ENCODE results near the gene CEP83.

Gene CEP83

DNA sequence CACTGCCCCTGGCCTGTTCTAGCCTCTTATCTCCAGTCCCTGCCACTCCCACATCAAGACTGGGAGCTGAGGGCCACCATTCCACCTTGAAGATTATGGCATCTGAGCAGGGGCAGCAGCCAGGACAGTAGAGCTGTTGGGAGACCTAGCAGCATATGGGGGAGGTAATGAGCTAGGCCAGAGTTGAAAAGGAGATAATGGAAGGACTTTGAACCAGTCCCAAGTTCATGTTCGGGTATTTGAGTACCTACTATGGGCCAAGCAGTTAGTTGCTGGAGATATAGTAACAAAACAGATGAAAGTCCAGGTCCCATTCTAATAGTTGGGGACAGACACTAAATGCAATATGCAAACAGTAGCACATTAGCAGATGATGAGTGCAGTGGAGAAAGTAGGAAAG lies 159.8 kb downstream of the CEP83 start:
- H3K27ac ChIP-seq, result no peak overlapping the region
- no peak overlapping the region for H3K4me3 ChIP-seq
- H3K4me2 ChIP-seq, result no peak overlapping the region
- H3K4me1 ChIP-seq, result peaks cover 18% of the 10 kb centered on the region
- H3K9ac ChIP-seq, result no peak overlapping the region
- peaks cover 56% of the 10 kb centered on the region for H3K36me3 ChIP-seq
- H3K27me3 ChIP-seq, result no peaks in the 10 kb centered on the region
- TF ChIP-seq Cebpa-rat (IDR thresholded peaks at IDR 0.05), result no peak
- H4K20me1 ChIP-seq, result no peaks in the 10 kb centered on the region
- H3K9me3 ChIP-seq, result peaks cover 20% of the 10 kb centered on the region

DNA sequence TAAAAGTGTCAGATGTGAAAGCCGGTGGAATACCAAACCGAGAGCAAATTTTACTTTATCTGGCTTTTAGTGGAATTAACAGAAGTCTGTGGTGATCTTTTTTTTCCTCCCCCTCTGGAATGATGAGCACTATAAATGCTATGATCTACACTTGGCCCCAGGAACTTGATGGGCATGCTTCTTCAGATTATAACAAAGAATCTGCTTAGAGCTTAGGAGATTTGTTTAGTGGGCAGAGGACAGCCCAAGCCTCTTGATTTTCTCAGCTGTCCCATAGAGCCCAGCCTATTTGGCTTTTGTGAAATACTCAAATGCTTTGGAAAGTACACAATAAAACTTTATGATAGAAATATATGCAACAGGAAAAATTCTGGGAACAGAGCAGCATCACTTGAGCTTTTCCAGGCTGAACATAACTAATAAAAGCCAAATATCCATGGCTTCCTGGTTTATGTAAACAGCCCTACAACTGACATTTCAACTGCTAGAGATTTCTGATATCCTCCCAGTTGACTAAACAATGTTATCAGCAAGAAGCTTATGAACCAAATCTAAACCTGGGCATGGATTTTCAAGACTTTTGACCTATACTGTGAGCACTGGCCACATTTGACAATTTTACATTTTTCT lies 161.7 kb downstream of the CEP83 start:
- Histone ChIP-seq H3K36me3 (peaks cover 46% of the 10 kb centered on the region), H3K27ac (no peak overlapping the region), H3K9me3 (peaks cover 20% of the 10 kb centered on the region), H3K4me3 (no peak overlapping the region), H4K20me1 (no peaks in the 10 kb centered on the region), H3K4me1 (peaks cover 18% of the 10 kb centered on the region), H3K4me2 (peak overlapping the region; percentile 58), H3K27me3 (no peaks in the 10 kb centered on the region), H3K9ac (no peak overlapping the region)
- no peak for TF ChIP-seq Cebpa-rat (IDR thresholded peaks at IDR 0.05)

DNA sequence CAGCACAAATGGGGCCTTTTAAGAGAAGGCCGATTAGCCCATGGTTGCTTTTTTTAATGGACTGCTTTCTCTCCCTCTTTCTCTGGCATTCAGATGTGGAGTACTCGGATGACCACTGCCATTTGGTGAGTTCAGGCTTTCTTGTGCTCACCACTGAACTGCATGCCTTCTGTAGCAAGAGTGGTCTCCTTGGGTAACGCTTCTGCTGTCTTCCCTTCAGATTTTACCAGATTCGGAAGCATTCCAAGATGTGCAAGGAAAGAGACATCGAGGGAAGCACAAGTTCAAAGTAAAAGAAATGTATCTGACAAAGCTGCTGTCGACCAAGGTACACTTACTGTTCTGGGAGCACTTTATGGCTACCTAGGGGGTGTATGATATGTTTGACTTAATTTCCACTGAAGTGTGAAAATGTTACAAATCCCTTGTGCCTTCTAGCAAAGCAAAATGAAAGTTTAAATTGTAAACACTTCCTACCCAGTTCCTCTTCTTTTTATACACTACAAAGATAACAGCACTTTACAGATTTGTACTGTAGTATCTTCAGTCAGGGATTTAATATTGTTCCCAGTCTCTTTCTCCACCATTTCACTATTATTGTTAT lies 162.5 kb downstream of the CEP83 start:
- H3K27ac ChIP-seq, result no peak overlapping the region
- TF ChIP-seq Cebpa-rat (IDR thresholded peaks at IDR 0.05), result no peak
- no peaks in the 10 kb centered on the region for H3K27me3 ChIP-seq
- H3K9me3 ChIP-seq, result peaks cover 20% of the 10 kb centered on the region
- peak overlapping the region; percentile 58 for H3K4me2 ChIP-seq
- H3K4me1 ChIP-seq, result peaks cover 18% of the 10 kb centered on the region
- H3K9ac ChIP-seq, result no peak overlapping the region
- H3K4me3 ChIP-seq, result no peak overlapping the region
- peaks cover 41% of the 10 kb centered on the region for H3K36me3 ChIP-seq
- H4K20me1 ChIP-seq, result no peaks in the 10 kb centered on the region

DNA sequence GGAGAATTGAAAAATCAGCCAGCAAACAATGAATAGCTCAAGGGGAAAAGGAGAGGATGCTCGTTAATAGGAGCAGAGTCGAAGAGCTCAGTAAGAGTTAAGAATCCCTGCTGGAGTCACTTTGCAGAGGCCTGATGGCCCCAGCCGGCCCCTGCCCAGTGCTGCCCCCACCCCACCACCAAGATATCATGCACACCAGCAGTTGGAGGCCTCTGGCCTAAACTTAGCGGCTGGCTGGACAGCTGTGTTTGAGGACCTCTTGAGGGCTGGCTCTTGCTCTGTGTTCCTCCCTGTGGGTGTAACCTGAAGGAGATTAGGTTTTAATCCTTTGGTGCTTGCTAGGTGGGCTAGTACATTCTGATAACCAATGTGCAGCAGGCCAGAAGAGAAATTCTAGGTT lies 169.3 kb downstream of the CEP83 start:
- TF ChIP-seq Cebpa-rat (IDR thresholded peaks at IDR 0.05), result no peak
- Histone ChIP-seq H3K4me1 (peaks cover 30% of the 10 kb centered on the region), H3K9me3 (no peaks in the 10 kb centered on the region), H3K36me3 (peaks cover 8% of the 10 kb centered on the region; the same call in 1 of the 2 replicates), H3K4me2 (peak overlapping the region; percentile 45; the same call in 1 of the 2 replicates), H4K20me1 (no peaks in the 10 kb centered on the region), H3K27me3 (no peaks in the 10 kb centered on the region), H3K9ac (no peak overlapping the region), H3K4me3 (no peak overlapping the region), H3K27ac (no peak overlapping the region)

DNA sequence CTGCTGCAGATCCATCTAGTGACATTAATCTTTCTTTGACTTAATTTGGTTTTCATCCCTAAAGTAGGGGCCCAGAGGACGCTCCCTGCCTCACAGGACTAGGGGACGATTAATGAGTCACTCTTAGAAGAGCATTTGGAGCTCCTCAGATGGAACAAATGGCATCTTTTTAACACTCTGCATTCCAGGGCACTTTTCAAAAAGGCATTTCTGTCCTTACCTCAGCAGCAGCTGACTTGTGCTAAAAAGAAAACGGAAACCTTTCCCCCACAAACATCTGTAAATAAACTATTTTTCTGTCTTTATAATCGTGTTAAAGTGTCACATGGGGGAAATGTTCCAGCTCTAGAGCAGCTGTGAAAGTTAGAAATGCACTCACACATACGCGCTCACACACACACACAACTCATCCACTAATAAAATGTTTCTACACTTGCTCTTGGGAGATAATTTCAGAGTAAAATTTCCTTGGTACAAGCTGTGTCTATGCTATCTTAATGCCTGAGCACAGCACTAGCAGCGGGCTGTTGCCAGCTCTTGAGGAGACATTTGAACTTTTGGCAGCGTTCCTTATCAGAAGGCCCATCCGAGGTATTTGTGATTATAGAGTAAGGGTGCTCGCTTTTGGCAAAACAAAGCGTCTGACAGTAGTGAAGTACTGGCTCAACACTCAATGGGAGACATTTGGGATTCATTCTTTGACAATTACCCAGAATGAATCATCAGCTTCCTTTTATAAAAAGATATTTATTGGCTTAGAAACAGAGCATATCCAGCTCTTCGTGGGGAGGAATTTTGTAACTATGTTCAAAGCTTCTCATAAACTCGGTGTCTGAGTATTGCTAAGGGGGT lies 170.0 kb downstream of the CEP83 start:
- Histone ChIP-seq H3K4me3 (no peak overlapping the region), H3K27me3 (no peaks in the 10 kb centered on the region), H3K4me2 (peak overlapping the region; percentile 45), H3K9me3 (no peaks in the 10 kb centered on the region), H3K9ac (no peak overlapping the region), H4K20me1 (no peaks in the 10 kb centered on the region), H3K36me3 (peaks cover 1% of the 10 kb centered on the region; the same call in 1 of the 2 replicates), H3K4me1 (peaks cover 30% of the 10 kb centered on the region), H3K27ac (no peak overlapping the region)
- TF ChIP-seq Cebpa-rat (IDR thresholded peaks at IDR 0.05), result no peak

DNA sequence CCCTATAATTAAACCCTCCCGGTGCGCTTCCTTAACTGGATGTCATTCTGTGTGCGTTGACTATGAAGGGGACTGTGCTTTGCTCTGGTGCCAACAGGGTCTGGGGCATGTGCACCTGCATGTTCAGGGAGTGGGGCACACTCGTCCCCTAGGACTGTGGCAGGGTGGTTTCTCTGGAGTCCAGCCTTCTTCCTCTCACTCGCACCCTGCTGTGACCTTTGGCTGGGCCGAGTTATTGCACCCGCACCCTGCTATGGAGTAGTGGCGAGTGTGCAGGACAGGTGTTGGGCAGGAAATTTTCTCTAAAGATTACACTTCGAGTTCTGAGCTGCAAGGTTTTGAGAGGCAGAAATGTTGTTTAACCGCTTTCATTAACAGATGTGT lies 172.4 kb downstream of the CEP83 start:
- Histone ChIP-seq H3K9ac (no peak overlapping the region), H3K27ac (no peak overlapping the region), H3K9me3 (no peaks in the 10 kb centered on the region), H3K4me1 (peaks cover 41% of the 10 kb centered on the region), H3K27me3 (no peaks in the 10 kb centered on the region), H3K36me3 (no peaks in the 10 kb centered on the region), H3K4me2 (peak overlapping the region; percentile 45), H4K20me1 (no peaks in the 10 kb centered on the region), H3K4me3 (no peak overlapping the region)
- TF ChIP-seq Cebpa-rat (IDR thresholded peaks at IDR 0.05), result no peak

DNA sequence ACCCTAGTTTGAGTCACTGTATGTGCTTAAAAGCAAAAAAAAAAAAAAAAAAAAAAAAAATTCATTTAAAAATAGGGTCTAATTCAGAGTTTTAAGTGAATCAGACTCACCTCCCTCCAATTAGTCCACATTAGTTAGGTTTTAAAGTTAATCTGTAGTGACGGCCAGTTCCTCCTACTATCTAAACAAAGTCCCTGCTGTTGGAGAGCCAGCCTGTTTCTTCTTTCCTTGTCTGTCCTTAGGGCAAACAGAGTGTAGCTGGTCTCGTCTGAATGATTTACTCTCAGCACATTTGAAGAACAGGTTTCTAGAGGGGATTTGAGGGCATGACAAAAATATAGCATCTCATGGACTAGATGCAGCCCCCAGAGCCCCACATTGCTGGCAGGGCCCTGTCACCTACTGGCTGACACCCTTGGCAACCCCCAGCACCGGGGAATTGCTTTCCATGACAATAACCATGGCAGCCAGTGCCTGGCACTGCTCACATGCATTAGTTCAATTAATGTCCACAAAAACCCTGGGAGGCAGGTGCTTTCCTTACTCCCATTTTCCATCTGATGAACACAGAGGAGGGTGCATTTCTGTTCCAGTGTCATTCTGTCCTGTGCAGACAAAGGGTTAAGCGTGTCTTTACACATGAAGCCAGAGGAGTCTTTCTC lies 173.0 kb downstream of the CEP83 start:
- no peak overlapping the region for H3K9ac ChIP-seq
- TF ChIP-seq Cebpa-rat (IDR thresholded peaks at IDR 0.05), result no peak

DNA sequence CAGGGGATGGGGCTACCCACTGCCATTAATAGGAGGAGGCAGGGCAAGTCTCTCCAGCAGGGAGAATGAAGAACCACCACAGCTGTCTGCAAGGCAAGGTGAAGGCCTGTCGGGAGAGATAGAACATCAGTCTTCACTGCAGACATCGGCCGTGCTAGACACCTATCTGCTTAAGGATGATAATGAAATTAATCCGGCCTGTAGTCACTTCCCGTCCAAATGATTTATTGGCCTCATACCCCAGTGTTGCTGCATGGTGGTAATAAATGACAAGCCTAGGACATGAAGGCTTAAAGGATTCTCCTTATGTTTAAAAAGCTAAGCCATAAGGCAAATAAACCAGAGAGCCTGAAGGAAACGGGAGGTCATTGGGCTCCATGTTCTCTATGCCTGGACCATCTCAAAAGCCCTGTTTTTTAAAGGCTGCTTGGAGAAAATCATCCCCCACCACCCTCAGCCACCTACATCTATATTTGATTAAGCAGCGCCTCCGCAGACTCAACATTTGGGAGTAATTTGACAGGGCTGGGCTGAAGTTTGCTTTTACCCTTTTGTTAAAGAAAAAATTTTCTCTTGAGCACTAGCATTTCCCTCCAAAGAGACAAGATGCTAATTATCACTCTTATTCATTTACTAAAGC lies 173.6 kb downstream of the CEP83 start:
- Histone ChIP-seq H3K4me3 (no peak overlapping the region), H3K27ac (no peak overlapping the region), H3K4me1 (peaks cover 43% of the 10 kb centered on the region), H3K9ac (no peak overlapping the region), H3K4me2 (no peak overlapping the region), H3K27me3 (no peaks in the 10 kb centered on the region), H4K20me1 (no peaks in the 10 kb centered on the region), H3K9me3 (no peaks in the 10 kb centered on the region), H3K36me3 (no peaks in the 10 kb centered on the region)
- no peak for TF ChIP-seq Cebpa-rat (IDR thresholded peaks at IDR 0.05)

More for the DNA sequence above, 173.0 kb downstream of the CEP83 start:
- H3K4me1 ChIP-seq, result peaks cover 43% of the 10 kb centered on the region
- no peaks in the 10 kb centered on the region for H3K9me3 ChIP-seq
- H3K27ac ChIP-seq, result no peak overlapping the region
- no peaks in the 10 kb centered on the region for H3K27me3 ChIP-seq
- H3K4me3 ChIP-seq, result no peak overlapping the region
- no peaks in the 10 kb centered on the region for H3K36me3 ChIP-seq
- peak overlapping the region; percentile 45 for H3K4me2 ChIP-seq
- H4K20me1 ChIP-seq, result no peaks in the 10 kb centered on the region

DNA sequence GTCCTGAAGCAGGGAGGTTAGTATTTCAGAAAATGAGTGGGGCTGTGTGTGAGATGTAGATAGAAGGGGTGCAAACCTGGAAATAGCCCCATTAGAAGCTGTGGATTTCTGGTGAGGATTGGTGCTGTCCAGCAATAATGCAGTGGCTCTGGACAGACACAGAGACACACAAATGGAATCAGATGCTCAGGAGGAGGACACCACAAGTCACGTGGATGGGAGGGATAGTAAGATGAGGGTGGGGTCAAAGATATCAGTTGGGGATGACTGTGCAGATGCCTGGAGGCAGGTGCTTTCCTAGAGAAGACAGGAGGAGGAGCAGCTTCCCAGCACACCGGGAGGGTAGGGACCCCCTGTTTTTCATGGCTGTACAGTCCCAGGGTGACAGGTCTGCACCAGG lies 174.8 kb downstream of the CEP83 start:
- Histone ChIP-seq H3K9ac (no peak overlapping the region), H3K4me3 (no peak overlapping the region), H3K27me3 (no peaks in the 10 kb centered on the region), H4K20me1 (no peaks in the 10 kb centered on the region), H3K9me3 (no peaks in the 10 kb centered on the region), H3K36me3 (no peaks in the 10 kb centered on the region), H3K4me1 (peaks cover 41% of the 10 kb centered on the region), H3K27ac (no peak overlapping the region), H3K4me2 (no peak overlapping the region)
- TF ChIP-seq Cebpa-rat (IDR thresholded peaks at IDR 0.05), result no peak

Measured in BLaER1 (cell line).